Measurements from ENCODE around the gene BICDL1.

GRCh38 chr12:120079411-120080400 lies 90.7 kb downstream of the BICDL1 start:
- TF ChIP-seq, protein P1, sequence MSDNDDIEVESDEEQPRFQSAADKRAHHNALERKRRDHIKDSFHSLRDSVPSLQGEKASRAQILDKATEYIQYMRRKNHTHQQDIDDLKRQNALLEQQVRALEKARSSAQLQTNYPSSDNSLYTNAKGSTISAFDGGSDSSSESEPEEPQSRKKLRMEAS (IDR thresholded peaks at IDR 0.05; ENCODE audit: insufficient read depth, insufficient read length) = no peak
- no peak for TF ChIP-seq CTCF (IDR thresholded peaks at IDR 0.05; ENCODE audit: extremely low read depth in 1 of 2, insufficient read depth in 1 of 2, low read depth in 1 of 2, low read length in 2 of 2)
- TF ChIP-seq MYC (IDR thresholded peaks at IDR 0.05; ENCODE audit: low read depth, low read length) = no peak
- TF ChIP-seq POLR2A (IDR thresholded peaks at IDR 0.05; ENCODE audit: low read depth, low read length) = no peak
- TF ChIP-seq EZH2 (IDR thresholded peaks at IDR 0.05; ENCODE audit: borderline replicate concordance, low read depth, low read length, severe bottlenecking) = no peak
- no peak for TF ChIP-seq POLR2AphosphoS5 (IDR thresholded peaks at IDR 0.05; ENCODE audit: insufficient read depth, low read depth, low read length)
- TF ChIP-seq GATA2 (IDR thresholded peaks at IDR 0.05; ENCODE audit: insufficient read depth, insufficient read length, low read depth, low read length) = no peak
- no peak for TF ChIP-seq JUN (IDR thresholded peaks at IDR 0.05; ENCODE audit: borderline replicate concordance, insufficient read depth, insufficient read length, low read depth)
- TF ChIP-seq FOS (IDR thresholded peaks at IDR 0.05; ENCODE audit: borderline replicate concordance, insufficient read depth, low read length) = no peak

Measured in endothelial cell of umbilical vein (primary cell).